HCT116 (cell line): Measurements from ENCODE around the gene MKI67.

Experiments used
- CBX3 ChIP-seq: IDR thresholded peaks from 2 replicates; pipeline ENCODE4 v1.6.1; 2012; ENCODE audit warnings: low read depth
- EZH2phosphoT487 ChIP-seq: fragments of 200-600 bp; IDR thresholded peaks from 2 replicates; pipeline ENCODE4 v1.6.1; 2018; ENCODE audit warnings: antibody characterized with exemption, borderline replicate concordance
- SIN3A ChIP-seq: IDR thresholded peaks from 2 replicates; pipeline ENCODE4 v1.6.1; 2012; ENCODE audit warnings: low read depth
- ZNF274 ChIP-seq: fragments of 200-500 bp; sonication (Bioruptor generic); IDR thresholded peaks from 2 replicates; pipeline ENCODE4 v1.6.1; 2014; ENCODE audit warnings: mild to moderate bottlenecking, low read depth, low read length, inconsistent platforms
- TF ChIP-seq, protein P1 (sequence below), 3 experiments: fragments of 200-600 bp in 1 of 3; sonication (generic) in 1 of 3; IDR thresholded peaks in 2 of 3; conservative IDR thresholded peaks in 1 of 3; 2 replicates each; pipeline ENCODE4 v1.5.1; 2012 to 2017; ENCODE audit warnings: low read depth in 2 of 3, low read length in 2 of 3, antibody characterized with exemption in 1 of 3, borderline replicate concordance in 1 of 3, control low read depth in 1 of 3, mild to moderate bottlenecking in 1 of 3, mixed read lengths in 1 of 3, mixed run types in 1 of 3, moderate library complexity in 1 of 3; ENCODE audit not compliant: insufficient read depth in 1 of 3

DNA sequence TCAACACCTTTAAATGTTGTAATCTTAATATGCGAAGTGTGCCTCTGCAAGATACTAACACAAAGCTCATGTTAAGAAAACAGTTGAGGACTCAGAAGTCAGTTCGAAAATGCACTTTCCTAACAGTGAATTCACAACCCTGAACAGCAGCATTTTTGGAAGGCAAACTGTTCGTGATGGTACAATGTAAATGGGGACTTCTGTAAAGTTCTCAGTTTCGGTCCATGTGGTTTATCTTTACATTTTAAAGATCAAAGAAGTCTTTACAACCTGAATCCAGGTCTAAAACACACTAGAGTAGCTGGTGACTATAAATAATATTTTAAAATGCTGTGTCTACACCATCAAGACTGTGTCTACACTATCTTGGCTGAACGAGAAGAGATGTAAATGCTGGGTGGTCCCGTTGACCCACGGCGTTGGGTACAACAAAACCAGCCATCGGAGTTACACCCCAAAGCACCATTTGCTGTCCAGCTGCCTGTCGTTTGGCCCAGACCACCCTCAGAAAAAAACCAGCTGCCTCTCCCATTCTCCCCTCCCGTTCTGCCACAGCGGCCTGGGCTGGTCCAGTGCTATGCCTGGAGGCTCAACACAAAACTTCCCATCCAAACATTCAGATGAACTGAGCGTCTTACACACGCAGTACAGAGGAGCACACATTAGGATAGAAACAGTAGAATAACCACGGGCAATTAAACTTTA is 42.9 kb downstream of the MKI67 start:
- TF ChIP-seq ZNF274: no peak
- TF ChIP-seq EZH2phosphoT487: no peak
- no peak for TF ChIP-seq CBX3
- no peak for TF ChIP-seq SIN3A
- TF ChIP-seq, protein P1, sequence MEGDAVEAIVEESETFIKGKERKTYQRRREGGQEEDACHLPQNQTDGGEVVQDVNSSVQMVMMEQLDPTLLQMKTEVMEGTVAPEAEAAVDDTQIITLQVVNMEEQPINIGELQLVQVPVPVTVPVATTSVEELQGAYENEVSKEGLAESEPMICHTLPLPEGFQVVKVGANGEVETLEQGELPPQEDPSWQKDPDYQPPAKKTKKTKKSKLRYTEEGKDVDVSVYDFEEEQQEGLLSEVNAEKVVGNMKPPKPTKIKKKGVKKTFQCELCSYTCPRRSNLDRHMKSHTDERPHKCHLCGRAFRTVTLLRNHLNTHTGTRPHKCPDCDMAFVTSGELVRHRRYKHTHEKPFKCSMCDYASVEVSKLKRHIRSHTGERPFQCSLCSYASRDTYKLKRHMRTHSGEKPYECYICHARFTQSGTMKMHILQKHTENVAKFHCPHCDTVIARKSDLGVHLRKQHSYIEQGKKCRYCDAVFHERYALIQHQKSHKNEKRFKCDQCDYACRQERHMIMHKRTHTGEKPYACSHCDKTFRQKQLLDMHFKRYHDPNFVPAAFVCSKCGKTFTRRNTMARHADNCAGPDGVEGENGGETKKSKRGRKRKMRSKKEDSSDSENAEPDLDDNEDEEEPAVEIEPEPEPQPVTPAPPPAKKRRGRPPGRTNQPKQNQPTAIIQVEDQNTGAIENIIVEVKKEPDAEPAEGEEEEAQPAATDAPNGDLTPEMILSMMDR (IDR thresholded peaks at IDR 0.05 in 2 of 3, conservative IDR thresholded peaks at IDR 0.05 in 1 of 3; ENCODE audit: borderline replicate concordance in 1 of 3, insufficient read depth in 1 of 3, low read depth in 2 of 3, low read length in 2 of 3): no peak
